ENCODE data around the gene SORBS1.
"Not testable (repeated sequence)": the region's sequence is repeated elsewhere in the genome, so short reads cannot be mapped to it uniquely, and the experiment has no call there.

SORBS1 gene

GRCh38 chr10:95480102-95480900, 80.9 kb downstream of the SORBS1 start:
- DNase-seq = no peak

- DNase-seq = no peak
Observed at GRCh38 chr10:95478935-95479334, 82.2 kb downstream of the SORBS1 start.

GRCh38 chr10:95478185-95478584, 83.0 kb downstream of the SORBS1 start:
- DNase-seq = no peak

GRCh38 chr10:95477175-95477520, 84.0 kb downstream of the SORBS1 start:
- DNase-seq = no peak

GRCh38 chr10:95476469-95477174, 84.5 kb downstream of the SORBS1 start:
- no peak for DNase-seq

- no peak for DNase-seq
Observed at GRCh38 chr10:95475827-95476468, 85.2 kb downstream of the SORBS1 start.

- no peak for DNase-seq
Observed at GRCh38 chr10:95475003-95475383, 86.2 kb downstream of the SORBS1 start.

GRCh38 chr10:95474228-95475002, 86.8 kb downstream of the SORBS1 start:
- no peak for DNase-seq

- DNase-seq = no peak
Observed at GRCh38 chr10:95472304-95473088, 88.7 kb downstream of the SORBS1 start.

GRCh38 chr10:95469676-95470075, 91.5 kb downstream of the SORBS1 start:
- DNase-seq = no peak

GRCh38 chr10:95469251-95469650, 91.9 kb downstream of the SORBS1 start:
- DNase-seq = no peak

GRCh38 chr10:95467642-95468041, 93.5 kb downstream of the SORBS1 start:
- DNase-seq = not testable (repeated sequence)

GRCh38 chr10:95467162-95467599, 94.0 kb downstream of the SORBS1 start:
- DNase-seq = no peak

GRCh38 chr10:95466436-95466835, 94.7 kb downstream of the SORBS1 start:
- no peak for DNase-seq

GRCh38 chr10:95464280-95464679, 96.9 kb downstream of the SORBS1 start:
- DNase-seq = no peak

GRCh38 chr10:95462740-95463667, 98.2 kb downstream of the SORBS1 start:
- no peak for DNase-seq

GRCh38 chr10:95461611-95462010, 99.6 kb downstream of the SORBS1 start:
- no peak for DNase-seq

GRCh38 chr10:95459446-95460045, 101.6 kb downstream of the SORBS1 start:
- no peak for DNase-seq

- DNase-seq = no peak
Observed at GRCh38 chr10:95458871-95459270, 102.3 kb downstream of the SORBS1 start.

GRCh38 chr10:95458014-95458413, 103.2 kb downstream of the SORBS1 start:
- no peak for DNase-seq
